HTR-8/SVneo (cell line): ENCODE results near the gene DACT2.
A peak's percentile ranks its signal among the peaks of the same experiment; 100 is the strongest.
"Not testable (repeated sequence)": the region's sequence is repeated elsewhere in the genome, so short reads cannot be mapped to it uniquely, and the experiment has no call there.

ENCODE experiments used
- DNase-seq: peaks from one replicate; pipeline ENCODE4 v3.0.0; 2011; ENCODE audit warnings: low spot score, mixed read lengths; ENCODE audit not compliant: insufficient read length
- FAIRE-seq: peaks from 2 replicates; lab custom pipeline; 2011; peaks lifted over from hg19 to GRCh38; lab: Jason Lieb, UNC

The DACT2 gene, protein sequence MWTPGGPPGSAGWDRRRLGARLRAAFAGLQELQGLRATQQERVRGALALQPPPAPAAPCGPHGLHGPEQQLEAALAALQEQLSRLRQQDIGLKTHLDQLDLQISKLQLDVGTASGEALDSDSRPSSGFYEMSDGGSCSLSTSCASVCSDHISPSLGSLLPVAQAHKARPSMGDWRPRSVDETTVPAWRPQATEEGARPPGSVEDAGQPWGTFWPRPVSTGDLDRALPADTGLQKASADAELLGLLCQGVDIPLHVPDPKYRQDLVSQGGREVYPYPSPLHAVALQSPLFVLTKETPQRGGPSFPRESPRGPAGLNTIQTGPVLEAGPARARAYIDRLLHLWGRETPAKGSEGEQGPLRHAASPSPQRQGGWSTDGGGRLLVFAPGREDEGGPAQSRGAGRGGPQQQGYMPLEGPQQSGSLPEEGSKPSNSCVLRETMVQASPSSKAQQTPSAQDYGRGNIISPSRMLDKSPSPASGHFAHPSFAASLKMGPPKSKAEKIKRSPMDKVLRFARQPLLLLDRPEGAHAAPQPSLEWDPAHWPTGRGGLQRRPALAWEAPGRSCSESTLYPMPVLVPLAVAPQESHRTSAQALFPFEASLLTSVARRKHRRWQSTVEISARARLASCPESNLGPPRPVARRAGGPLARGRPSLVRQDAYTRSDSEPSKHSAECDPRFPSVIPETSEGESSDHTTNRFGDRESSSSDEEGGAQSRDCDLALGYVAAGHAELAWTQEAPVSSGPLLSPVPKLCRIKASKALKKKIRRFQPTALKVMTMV

GRCh38 chr6:168319279-168320111 is at the start of gene DACT2:
Gene DACT2 (minus strand): TSS chr6:168319777. CDS start chr6:168319633, 144 bp downstream.
- DNase-seq (no peak), FAIRE-seq (no peak)

- DNase-seq (no peak), FAIRE-seq (no peak)
These were observed 49.4 kb upstream of the DACT2 start for GRCh38 chr6:168368936-168369335.

DNA sequence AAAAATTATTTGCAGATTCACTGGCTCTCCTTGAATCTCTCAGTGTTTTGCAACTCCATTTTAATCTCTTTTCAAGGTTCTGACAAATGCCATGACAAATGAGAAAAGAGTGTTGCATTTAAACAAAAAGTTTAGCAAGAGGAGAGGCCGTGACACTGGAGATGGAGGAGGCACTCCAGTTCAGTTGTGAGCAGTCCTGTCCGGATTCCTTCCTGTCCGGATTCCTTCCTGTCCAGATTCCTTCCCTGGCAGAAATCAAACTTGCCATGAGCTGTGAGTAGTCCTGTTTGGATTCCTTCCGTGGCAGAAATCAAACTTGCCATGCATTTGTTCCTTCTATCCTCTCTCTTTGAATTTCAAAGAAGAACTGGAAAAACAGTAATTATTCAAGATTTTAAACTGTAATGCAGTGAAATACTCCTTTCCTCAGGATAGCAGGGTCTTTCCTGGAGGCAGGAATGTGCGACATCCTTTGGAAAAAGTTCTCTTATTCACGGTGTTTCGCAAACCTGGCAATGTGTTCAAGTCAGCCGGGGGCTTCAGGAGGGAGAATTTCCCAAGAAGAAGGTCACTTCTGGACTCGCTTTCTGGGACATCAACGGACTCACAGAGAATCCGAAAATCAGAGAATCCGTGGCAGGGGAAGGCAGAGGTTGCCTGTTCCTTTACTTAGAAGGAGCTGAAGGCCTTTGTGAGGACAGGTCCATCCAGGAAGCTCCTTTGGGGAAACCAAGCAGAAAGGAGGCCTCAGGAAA is 48.7 kb upstream of the DACT2 start:
- no peak for DNase-seq
- FAIRE-seq: no peak

- FAIRE-seq (no peak), DNase-seq (no peak)
These were observed 47.7 kb upstream of the DACT2 start for GRCh38 chr6:168367285-168367751.

DNA sequence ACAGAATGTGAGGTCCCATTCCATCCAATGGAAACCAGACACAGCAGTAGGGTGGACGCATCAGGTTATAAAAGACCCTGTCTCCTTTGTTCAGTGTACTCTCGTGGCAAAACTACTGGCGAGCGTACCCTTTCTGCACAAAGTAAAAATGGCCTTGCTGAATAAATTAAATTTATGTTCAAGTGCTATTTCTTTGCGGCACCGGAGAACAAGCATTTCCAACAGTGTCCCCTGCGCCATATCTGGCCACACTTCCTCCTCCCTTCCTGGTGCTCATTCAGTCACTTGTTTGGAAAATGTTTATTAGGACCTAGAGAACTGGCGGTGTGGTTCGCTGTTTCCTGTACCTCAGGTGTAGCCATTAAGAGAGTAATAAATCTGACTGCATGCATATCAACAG is 46.9 kb upstream of the DACT2 start:
- no peak for DNase-seq
- FAIRE-seq: no peak

- FAIRE-seq (no peak), DNase-seq (no peak)
These were observed 46.0 kb upstream of the DACT2 start for GRCh38 chr6:168365422-168366165.

- DNase-seq: no peak
- no peak for FAIRE-seq
These were observed 45.3 kb upstream of the DACT2 start for GRCh38 chr6:168364793-168365421.

- DNase-seq (no peak), FAIRE-seq (no peak)
These were observed 44.5 kb upstream of the DACT2 start for GRCh38 chr6:168363811-168364792.

DNA sequence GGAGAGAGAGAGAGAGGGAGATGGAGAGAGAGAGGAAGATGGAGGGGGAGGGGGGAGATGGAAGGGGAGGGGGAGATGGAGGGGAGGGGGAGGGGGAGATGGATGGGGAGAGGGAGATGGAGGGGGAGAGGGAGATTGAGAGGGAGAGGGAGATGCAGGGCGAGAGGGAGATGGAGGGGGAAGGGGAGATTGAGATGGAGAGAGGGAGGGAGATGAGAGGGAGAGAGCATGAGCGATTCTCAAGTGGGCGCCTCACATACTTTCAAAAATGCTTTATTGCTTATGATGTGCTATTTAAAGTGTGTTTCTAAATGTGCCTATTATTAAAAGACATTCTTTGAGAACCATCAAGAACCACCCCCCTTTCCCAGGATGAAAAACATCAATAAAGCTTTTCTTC is 43.7 kb upstream of the DACT2 start:
- no peak for FAIRE-seq
- no peak for DNase-seq

DNA sequence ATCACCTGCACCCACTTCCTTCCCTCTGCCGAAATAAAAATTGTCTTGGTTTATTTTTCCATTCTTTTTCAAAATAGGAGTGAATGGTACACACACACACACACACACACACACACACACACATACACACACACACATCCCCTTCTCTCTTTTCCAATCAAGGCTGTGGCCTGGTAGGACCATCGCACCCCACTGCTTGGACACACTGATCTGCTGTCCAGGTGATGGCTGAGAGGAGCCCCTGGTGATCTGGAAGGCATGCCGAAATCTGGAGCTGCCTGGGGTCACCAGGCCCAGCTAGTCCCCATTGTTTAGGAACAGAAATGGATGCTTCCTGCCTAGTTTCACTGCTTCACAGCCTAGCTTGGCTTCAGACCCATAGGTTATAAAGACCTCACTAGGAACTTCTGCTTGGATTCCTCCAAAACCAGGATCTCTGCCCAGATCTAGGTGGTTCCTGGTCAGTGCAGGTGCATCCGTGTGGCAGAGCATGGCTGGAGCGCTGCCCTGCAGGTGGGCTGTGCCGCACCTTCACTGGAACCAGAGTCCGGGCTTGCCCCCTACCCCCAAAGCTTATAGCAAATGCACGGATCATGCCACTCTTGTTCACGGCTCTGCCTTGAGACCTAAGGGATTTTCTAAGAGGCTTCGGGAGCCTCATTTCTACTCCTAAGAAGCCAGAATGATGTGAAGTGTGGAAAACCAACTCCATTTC is 42.9 kb upstream of the DACT2 start:
- DNase-seq (no peak), FAIRE-seq (no peak)

DNA sequence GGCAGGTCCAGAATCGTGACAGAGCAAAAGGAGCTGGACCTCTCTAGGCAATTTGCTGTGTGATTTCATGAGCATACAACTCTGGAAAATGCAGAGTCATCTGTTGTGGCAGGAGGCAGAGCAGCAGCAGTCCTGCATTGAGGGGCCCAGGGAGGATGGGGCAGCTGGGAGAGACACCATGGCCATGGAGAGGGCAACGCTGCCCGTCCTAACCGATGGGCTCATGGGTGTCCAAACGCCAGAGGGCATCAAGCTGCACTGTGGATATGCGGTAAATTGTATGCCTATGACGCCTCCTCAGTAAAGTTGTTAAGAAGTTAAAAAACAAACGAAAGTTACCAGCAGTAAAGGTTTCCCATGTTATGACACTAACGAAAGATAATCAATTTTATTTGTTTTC is 42.2 kb upstream of the DACT2 start:
- FAIRE-seq (no peak), DNase-seq (no peak)

- FAIRE-seq (no peak), DNase-seq (no peak)
These were observed 40.2 kb upstream of the DACT2 start for GRCh38 chr6:168359794-168360193.

- no peak for FAIRE-seq
- DNase-seq: no peak
These were observed 39.4 kb upstream of the DACT2 start for GRCh38 chr6:168358842-168359420.

GRCh38 chr6:168356872-168357271 is 37.3 kb upstream of the DACT2 start:
- not testable (repeated sequence) for DNase-seq, FAIRE-seq

- FAIRE-seq: no peak
- DNase-seq: peak; percentile 31
These were observed 36.3 kb upstream of the DACT2 start for GRCh38 chr6:168355716-168356522.

DNA sequence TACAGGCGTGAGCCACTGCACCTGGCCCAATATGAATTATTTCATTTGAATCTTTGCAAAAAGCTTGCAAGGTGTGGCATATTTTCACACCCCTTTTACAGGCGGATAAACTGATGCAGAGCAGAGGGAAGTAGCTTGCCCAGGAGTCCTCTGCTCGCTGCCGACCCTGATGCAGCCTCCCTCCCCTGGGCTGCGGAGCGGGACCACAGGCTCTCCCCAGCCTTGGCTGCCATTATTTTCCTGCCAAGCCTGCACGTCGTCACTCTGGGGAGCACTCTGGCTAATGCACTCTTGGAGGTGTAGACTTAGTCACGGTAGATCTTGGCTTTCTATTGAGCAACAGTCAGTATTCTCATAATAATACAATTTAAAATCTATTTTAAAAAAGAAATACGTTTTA is 34.8 kb upstream of the DACT2 start:
- DNase-seq (no peak), FAIRE-seq (no peak)
